ENCODE data around the gene NTM.

NTM gene

GRCh38 chr11:132254906-132255305 lies 884.5 kb downstream of the NTM start:
- DNase-seq (ENCODE audit: insufficient read length, low spot score): no peak
- FAIRE-seq: no peak
- no peak for TF ChIP-seq POLR2AphosphoS5 (IDR thresholded peaks at IDR 0.05; ENCODE audit: low read depth, low read length)
- no peak for TF ChIP-seq TAF1 (IDR thresholded peaks at IDR 0.05; ENCODE audit: low read depth, low read length)
- TF ChIP-seq SPI1 (IDR thresholded peaks at IDR 0.05; ENCODE audit: low read depth, low read length): no peak
- TF ChIP-seq POLR2A (IDR thresholded peaks at IDR 0.05; ENCODE audit: low read depth, low read length): no peak
- no peak for TF ChIP-seq POU2F2 (IDR thresholded peaks at IDR 0.05; ENCODE audit: low read depth, low read length)
- no peak for TF ChIP-seq PAX5 (IDR thresholded peaks at IDR 0.05; ENCODE audit: insufficient read depth, low read length, severe bottlenecking)

GRCh38 chr11:132256528-132257279 lies 886.3 kb downstream of the NTM start:
- TF ChIP-seq POU2F2 (IDR thresholded peaks at IDR 0.05; ENCODE audit: low read depth, low read length): no peak
- no peak for TF ChIP-seq PAX5 (IDR thresholded peaks at IDR 0.05; ENCODE audit: insufficient read depth, low read length, severe bottlenecking)
- TF ChIP-seq POLR2A (IDR thresholded peaks at IDR 0.05; ENCODE audit: low read depth, low read length): no peak
- no peak for TF ChIP-seq SPI1 (IDR thresholded peaks at IDR 0.05; ENCODE audit: low read depth, low read length)
- TF ChIP-seq TAF1 (IDR thresholded peaks at IDR 0.05; ENCODE audit: low read depth, low read length): no peak
- no peak for TF ChIP-seq POLR2AphosphoS5 (IDR thresholded peaks at IDR 0.05; ENCODE audit: low read depth, low read length)
- FAIRE-seq (no peak), DNase-seq (ENCODE audit: insufficient read length, low spot score) (no peak)

GRCh38 chr11:132257871-132258270 lies 887.5 kb downstream of the NTM start:
- no peak for DNase-seq (ENCODE audit: insufficient read length, low spot score)
- TF ChIP-seq POU2F2 (IDR thresholded peaks at IDR 0.05; ENCODE audit: low read depth, low read length): no peak
- TF ChIP-seq POLR2A (IDR thresholded peaks at IDR 0.05; ENCODE audit: low read depth, low read length): no peak
- no peak for FAIRE-seq

GRCh38 chr11:132258875-132259274 lies 888.5 kb downstream of the NTM start:
- FAIRE-seq (no peak), DNase-seq (ENCODE audit: insufficient read length, low spot score) (no peak)
- TF ChIP-seq POLR2AphosphoS5 (IDR thresholded peaks at IDR 0.05; ENCODE audit: low read depth, low read length): no peak
- no peak for TF ChIP-seq PAX5 (IDR thresholded peaks at IDR 0.05; ENCODE audit: insufficient read depth, low read length, severe bottlenecking)
- no peak for TF ChIP-seq TAF1 (IDR thresholded peaks at IDR 0.05; ENCODE audit: low read depth, low read length)

GRCh38 chr11:132260636-132261035 lies 890.2 kb downstream of the NTM start:
- DNase-seq (ENCODE audit: insufficient read length, low spot score): no peak

GRCh38 chr11:132263241-132263640 lies 892.8 kb downstream of the NTM start:
- no peak for FAIRE-seq

More at GRCh38 chr11:132260636-132261035, 890.2 kb downstream of the NTM start:
- no peak for FAIRE-seq
- no peak for TF ChIP-seq POLR2A (IDR thresholded peaks at IDR 0.05; ENCODE audit: low read depth, low read length)
- TF ChIP-seq POLR2AphosphoS5 (IDR thresholded peaks at IDR 0.05; ENCODE audit: low read depth, low read length): no peak
- TF ChIP-seq PAX5 (IDR thresholded peaks at IDR 0.05; ENCODE audit: insufficient read depth, low read length, severe bottlenecking): no peak

GRCh38 chr11:132263875-132264274 lies 893.5 kb downstream of the NTM start:
- no peak for DNase-seq (ENCODE audit: insufficient read length, low spot score)
- TF ChIP-seq TAF1 (IDR thresholded peaks at IDR 0.05; ENCODE audit: low read depth, low read length): no peak
- no peak for TF ChIP-seq SPI1 (IDR thresholded peaks at IDR 0.05; ENCODE audit: low read depth, low read length)
- no peak for TF ChIP-seq PAX5 (IDR thresholded peaks at IDR 0.05; ENCODE audit: insufficient read depth, low read length, severe bottlenecking)
- TF ChIP-seq POLR2AphosphoS5 (IDR thresholded peaks at IDR 0.05; ENCODE audit: low read depth, low read length): no peak
- TF ChIP-seq POU2F2 (IDR thresholded peaks at IDR 0.05; ENCODE audit: low read depth, low read length): no peak
- no peak for TF ChIP-seq POLR2A (IDR thresholded peaks at IDR 0.05; ENCODE audit: low read depth, low read length)
- no peak for FAIRE-seq

More at GRCh38 chr11:132263241-132263640, 892.8 kb downstream of the NTM start:
- no peak for TF ChIP-seq POLR2A (IDR thresholded peaks at IDR 0.05; ENCODE audit: low read depth, low read length)
- TF ChIP-seq POLR2AphosphoS5 (IDR thresholded peaks at IDR 0.05; ENCODE audit: low read depth, low read length): no peak
- TF ChIP-seq TAF1 (IDR thresholded peaks at IDR 0.05; ENCODE audit: low read depth, low read length): no peak
- TF ChIP-seq PAX5 (IDR thresholded peaks at IDR 0.05; ENCODE audit: insufficient read depth, low read length, severe bottlenecking): no peak
- TF ChIP-seq POU2F2 (IDR thresholded peaks at IDR 0.05; ENCODE audit: low read depth, low read length): no peak
- no peak for TF ChIP-seq SPI1 (IDR thresholded peaks at IDR 0.05; ENCODE audit: low read depth, low read length)
- DNase-seq (ENCODE audit: insufficient read length, low spot score): no peak

- FAIRE-seq: no peak
- DNase-seq (ENCODE audit: insufficient read length, low spot score): no peak
These were observed 894.2 kb downstream of the NTM start for GRCh38 chr11:132264616-132265015.

GRCh38 chr11:132278801-132279574 lies 908.6 kb downstream of the NTM start:
- no peak for DNase-seq (ENCODE audit: insufficient read length, low spot score)
- peak; percentile 47 for FAIRE-seq
- no peak for TF ChIP-seq TAF1 (IDR thresholded peaks at IDR 0.05; ENCODE audit: low read depth, low read length)
- no peak for TF ChIP-seq SPI1 (IDR thresholded peaks at IDR 0.05; ENCODE audit: low read depth, low read length)
- no peak for TF ChIP-seq POLR2AphosphoS5 (IDR thresholded peaks at IDR 0.05; ENCODE audit: low read depth, low read length)
- TF ChIP-seq PAX5 (IDR thresholded peaks at IDR 0.05; ENCODE audit: insufficient read depth, low read length, severe bottlenecking): no peak
- no peak for TF ChIP-seq POLR2A (IDR thresholded peaks at IDR 0.05; ENCODE audit: low read depth, low read length)

More at GRCh38 chr11:132264616-132265015, 894.2 kb downstream of the NTM start:
- TF ChIP-seq PAX5 (IDR thresholded peaks at IDR 0.05; ENCODE audit: insufficient read depth, low read length, severe bottlenecking) (no peak), POU2F2 (IDR thresholded peaks at IDR 0.05; ENCODE audit: low read depth, low read length) (no peak), POLR2AphosphoS5 (IDR thresholded peaks at IDR 0.05; ENCODE audit: low read depth, low read length) (no peak), POLR2A (IDR thresholded peaks at IDR 0.05; ENCODE audit: low read depth, low read length) (no peak), TAF1 (IDR thresholded peaks at IDR 0.05; ENCODE audit: low read depth, low read length) (no peak), SPI1 (IDR thresholded peaks at IDR 0.05; ENCODE audit: low read depth, low read length) (no peak)

Measured in GM12891 (cell line).